ENCODE data around the gene SIRPG.
A peak's percentile ranks its signal among the peaks of the same experiment; 100 is the strongest.

Gene SIRPG

GRCh38 chr20:1666802-1667201 lies 9.2 kb upstream of the SIRPG start:
- Histone ChIP-seq H4K8ac (ENCODE audit: low read depth, low read length) (no peak overlapping the region), H3K4me3 (ENCODE audit: low read length in 2 of 2) (no peak overlapping the region), H3K27ac (replicated peaks; ENCODE audit: low read length) (no peak overlapping the region), H4K91ac (ENCODE audit: low read depth, low read length, poor library complexity) (no peak overlapping the region), H2BK15ac (ENCODE audit: low read length) (no peak overlapping the region), H3K4ac (ENCODE audit: low read length) (no peak overlapping the region), H3K27me3 (ENCODE audit: control insufficient read depth in 3 of 3, insufficient read depth in 3 of 3, low read depth in 1 of 3, low read length in 3 of 3) (no peaks in the 10 kb centered on the region), H3K9me3 (replicated peaks in 1 of 2; ENCODE audit: control insufficient read depth in 2 of 2, insufficient read depth in 1 of 2, low read depth in 1 of 2, low read length in 2 of 2) (peaks cover 0 to 6% of the 10 kb centered on the region in 2 donors), H3K23ac (ENCODE audit: low read depth, low read length, poor library complexity) (no peak overlapping the region), H3K4me1 (ENCODE audit: control insufficient read depth in 2 of 2, insufficient read depth in 1 of 2, low read depth in 1 of 2, low read length in 2 of 2) (no peaks in the 10 kb centered on the region), H3K18ac (ENCODE audit: low read length) (no peak overlapping the region), H2BK120ac (ENCODE audit: low read depth, low read length) (no peak overlapping the region), H3K36me3 (replicated peaks in 1 of 2; ENCODE audit: control insufficient read depth in 2 of 2, insufficient read depth in 2 of 2, low read length in 2 of 2) (no peaks in the 10 kb centered on the region), H2BK12ac (ENCODE audit: low read length) (no peak overlapping the region), H2AFZ (ENCODE audit: low read length) (no peak overlapping the region), H2AK5ac (ENCODE audit: low read depth, low read length) (no peak overlapping the region), H3K14ac (ENCODE audit: low read length) (no peak overlapping the region), H3K4me2 (ENCODE audit: insufficient read depth, low read length, poor library complexity, severe bottlenecking) (no peak overlapping the region), H2BK5ac (ENCODE audit: low read length) (no peak overlapping the region), H3K9ac (ENCODE audit: low read depth, low read length, poor library complexity) (no peak overlapping the region), H3K79me1 (ENCODE audit: low read depth, low read length) (no peaks in the 10 kb centered on the region)
- DNase-seq (ENCODE audit: low spot score): no peak
- no CpG with 5 or more reads among the region's 5 CpGs for WGBS, 2 donors (ENCODE audit: extremely low coverage in 2 of 2, insufficient read length in 2 of 2, insufficient replicate concordance in 1 of 2)

- no peaks in the 10 kb centered on the region for H3K36me3 ChIP-seq (replicated peaks in 1 of 2; ENCODE audit: control insufficient read depth in 2 of 2, insufficient read depth in 2 of 2, low read length in 2 of 2)
- no CpG with 5 or more reads among the region's 3 CpGs for WGBS, 2 donors (ENCODE audit: extremely low coverage in 2 of 2, insufficient read length in 2 of 2, insufficient replicate concordance in 1 of 2)
- H3K4me1 ChIP-seq (ENCODE audit: control insufficient read depth in 2 of 2, insufficient read depth in 1 of 2, low read depth in 1 of 2, low read length in 2 of 2): no peaks in the 10 kb centered on the region
- H2BK12ac ChIP-seq (ENCODE audit: low read length): no peak overlapping the region
- H4K91ac ChIP-seq (ENCODE audit: low read depth, low read length, poor library complexity): no peak overlapping the region
- no peak overlapping the region for H3K9ac ChIP-seq (ENCODE audit: low read depth, low read length, poor library complexity)
- H2BK120ac ChIP-seq (ENCODE audit: low read depth, low read length): no peak overlapping the region
- H3K9me3 ChIP-seq (replicated peaks in 1 of 2; ENCODE audit: control insufficient read depth in 2 of 2, insufficient read depth in 1 of 2, low read depth in 1 of 2, low read length in 2 of 2): peaks cover 0 to 4% of the 10 kb centered on the region in 2 donors
- H3K4ac ChIP-seq (ENCODE audit: low read length): no peak overlapping the region
- no peak for DNase-seq (ENCODE audit: low spot score)
- H2AFZ ChIP-seq (ENCODE audit: low read length): no peak overlapping the region
- no peak overlapping the region for H3K4me2 ChIP-seq (ENCODE audit: insufficient read depth, low read length, poor library complexity, severe bottlenecking)
- H4K8ac ChIP-seq (ENCODE audit: low read depth, low read length): no peak overlapping the region
- no peaks in the 10 kb centered on the region for H3K79me1 ChIP-seq (ENCODE audit: low read depth, low read length)
- no peak overlapping the region for H3K4me3 ChIP-seq (ENCODE audit: low read length in 2 of 2)
- H3K27me3 ChIP-seq (ENCODE audit: control insufficient read depth in 3 of 3, insufficient read depth in 3 of 3, low read depth in 1 of 3, low read length in 3 of 3): no peaks in the 10 kb centered on the region
- no peak overlapping the region for H3K14ac ChIP-seq (ENCODE audit: low read length)
- H2BK15ac ChIP-seq (ENCODE audit: low read length): no peak overlapping the region
- H3K27ac ChIP-seq (replicated peaks; ENCODE audit: low read length): no peak overlapping the region
- H3K18ac ChIP-seq (ENCODE audit: low read length): no peak overlapping the region
- no peak overlapping the region for H2BK5ac ChIP-seq (ENCODE audit: low read length)
- H2AK5ac ChIP-seq (ENCODE audit: low read depth, low read length): peak overlapping the region; percentile 77
- H3K23ac ChIP-seq (ENCODE audit: low read depth, low read length, poor library complexity): no peak overlapping the region
Observed at GRCh38 chr20:1665345-1665744, 7.8 kb upstream of the SIRPG start.

GRCh38 chr20:1664911-1665310 lies 7.3 kb upstream of the SIRPG start:
- H2BK12ac ChIP-seq (ENCODE audit: low read length): no peak overlapping the region
- no peak overlapping the region for H2AFZ ChIP-seq (ENCODE audit: low read length)
- no peak overlapping the region for H3K4me3 ChIP-seq (ENCODE audit: low read length in 2 of 2)
- H3K4ac ChIP-seq (ENCODE audit: low read length): no peak overlapping the region
- no peak for DNase-seq (ENCODE audit: low spot score)
- H3K27ac ChIP-seq (replicated peaks; ENCODE audit: low read length): no peak overlapping the region
- H3K79me1 ChIP-seq (ENCODE audit: low read depth, low read length): no peaks in the 10 kb centered on the region
- H3K23ac ChIP-seq (ENCODE audit: low read depth, low read length, poor library complexity): no peak overlapping the region
- no peak overlapping the region for H2BK5ac ChIP-seq (ENCODE audit: low read length)
- H3K9ac ChIP-seq (ENCODE audit: low read depth, low read length, poor library complexity): no peak overlapping the region
- H2AK5ac ChIP-seq (ENCODE audit: low read depth, low read length): peak overlapping the region; percentile 77
- no CpG with 5 or more reads among the region's 5 CpGs for WGBS, 2 donors (ENCODE audit: extremely low coverage in 2 of 2, insufficient read length in 2 of 2, insufficient replicate concordance in 1 of 2)
- no peaks in the 10 kb centered on the region for H3K27me3 ChIP-seq (ENCODE audit: control insufficient read depth in 3 of 3, insufficient read depth in 3 of 3, low read depth in 1 of 3, low read length in 3 of 3)
- H2BK15ac ChIP-seq (ENCODE audit: low read length): no peak overlapping the region
- H3K14ac ChIP-seq (ENCODE audit: low read length): no peak overlapping the region
- no peak overlapping the region for H2BK120ac ChIP-seq (ENCODE audit: low read depth, low read length)
- H3K9me3 ChIP-seq (replicated peaks in 1 of 2; ENCODE audit: control insufficient read depth in 2 of 2, insufficient read depth in 1 of 2, low read depth in 1 of 2, low read length in 2 of 2): peaks cover 0 to 3% of the 10 kb centered on the region in 2 donors
- no peak overlapping the region for H3K18ac ChIP-seq (ENCODE audit: low read length)
- H3K4me2 ChIP-seq (ENCODE audit: insufficient read depth, low read length, poor library complexity, severe bottlenecking): no peak overlapping the region
- no peaks in the 10 kb centered on the region for H3K4me1 ChIP-seq (ENCODE audit: control insufficient read depth in 2 of 2, insufficient read depth in 1 of 2, low read depth in 1 of 2, low read length in 2 of 2)
- H4K8ac ChIP-seq (ENCODE audit: low read depth, low read length): no peak overlapping the region
- no peaks in the 10 kb centered on the region for H3K36me3 ChIP-seq (replicated peaks in 1 of 2; ENCODE audit: control insufficient read depth in 2 of 2, insufficient read depth in 2 of 2, low read length in 2 of 2)
- no peak overlapping the region for H4K91ac ChIP-seq (ENCODE audit: low read depth, low read length, poor library complexity)

GRCh38 chr20:1663917-1664316 lies 6.3 kb upstream of the SIRPG start:
- Histone ChIP-seq H3K36me3 (replicated peaks in 1 of 2; ENCODE audit: control insufficient read depth in 2 of 2, insufficient read depth in 2 of 2, low read length in 2 of 2) (no peaks in the 10 kb centered on the region), H2BK120ac (ENCODE audit: low read depth, low read length) (no peak overlapping the region), H2AK5ac (ENCODE audit: low read depth, low read length) (no peak overlapping the region), H3K27ac (replicated peaks; ENCODE audit: low read length) (no peak overlapping the region), H4K8ac (ENCODE audit: low read depth, low read length) (no peak overlapping the region), H3K4me1 (ENCODE audit: control insufficient read depth in 2 of 2, insufficient read depth in 1 of 2, low read depth in 1 of 2, low read length in 2 of 2) (no peaks in the 10 kb centered on the region), H3K9ac (ENCODE audit: low read depth, low read length, poor library complexity) (no peak overlapping the region), H2BK15ac (ENCODE audit: low read length) (no peak overlapping the region), H2BK5ac (ENCODE audit: low read length) (no peak overlapping the region), H2AFZ (ENCODE audit: low read length) (no peak overlapping the region), H3K79me1 (ENCODE audit: low read depth, low read length) (no peaks in the 10 kb centered on the region), H3K23ac (ENCODE audit: low read depth, low read length, poor library complexity) (no peak overlapping the region), H3K27me3 (ENCODE audit: control insufficient read depth in 3 of 3, insufficient read depth in 3 of 3, low read depth in 1 of 3, low read length in 3 of 3) (no peaks in the 10 kb centered on the region), H3K4me3 (ENCODE audit: low read length in 2 of 2) (no peak overlapping the region), H3K9me3 (replicated peaks in 1 of 2; ENCODE audit: control insufficient read depth in 2 of 2, insufficient read depth in 1 of 2, low read depth in 1 of 2, low read length in 2 of 2) (peaks cover 0 to 2% of the 10 kb centered on the region in 2 donors), H2BK12ac (ENCODE audit: low read length) (no peak overlapping the region), H3K18ac (ENCODE audit: low read length) (no peak overlapping the region), H3K14ac (ENCODE audit: low read length) (no peak overlapping the region), H4K91ac (ENCODE audit: low read depth, low read length, poor library complexity) (no peak overlapping the region), H3K4ac (ENCODE audit: low read length) (no peak overlapping the region), H3K4me2 (ENCODE audit: insufficient read depth, low read length, poor library complexity, severe bottlenecking) (no peak overlapping the region)
- WGBS, 2 donors (ENCODE audit: extremely low coverage in 2 of 2, insufficient read length in 2 of 2, insufficient replicate concordance in 1 of 2): no CpG with 5 or more reads among the region's 2 CpGs
- DNase-seq (ENCODE audit: low spot score): no peak
